IPS-18c (cell line): ENCODE results near the gene EZH1.

Experiments used
- H3K4me3 ChIP-seq: 2 replicates; pipeline ENCODE4 v1.7.0; 2013; ENCODE audit warnings: low read depth, mild to moderate bottlenecking, low read length, moderate library complexity; ENCODE audit not compliant: insufficient read depth
- H3K9me3 ChIP-seq: one replicate; pipeline ENCODE4 v1.6.1; 2013; ENCODE audit warnings: mild to moderate bottlenecking, low read length, moderate library complexity; ENCODE audit not compliant: control insufficient read depth, insufficient read depth

Gene EZH1

DNA sequence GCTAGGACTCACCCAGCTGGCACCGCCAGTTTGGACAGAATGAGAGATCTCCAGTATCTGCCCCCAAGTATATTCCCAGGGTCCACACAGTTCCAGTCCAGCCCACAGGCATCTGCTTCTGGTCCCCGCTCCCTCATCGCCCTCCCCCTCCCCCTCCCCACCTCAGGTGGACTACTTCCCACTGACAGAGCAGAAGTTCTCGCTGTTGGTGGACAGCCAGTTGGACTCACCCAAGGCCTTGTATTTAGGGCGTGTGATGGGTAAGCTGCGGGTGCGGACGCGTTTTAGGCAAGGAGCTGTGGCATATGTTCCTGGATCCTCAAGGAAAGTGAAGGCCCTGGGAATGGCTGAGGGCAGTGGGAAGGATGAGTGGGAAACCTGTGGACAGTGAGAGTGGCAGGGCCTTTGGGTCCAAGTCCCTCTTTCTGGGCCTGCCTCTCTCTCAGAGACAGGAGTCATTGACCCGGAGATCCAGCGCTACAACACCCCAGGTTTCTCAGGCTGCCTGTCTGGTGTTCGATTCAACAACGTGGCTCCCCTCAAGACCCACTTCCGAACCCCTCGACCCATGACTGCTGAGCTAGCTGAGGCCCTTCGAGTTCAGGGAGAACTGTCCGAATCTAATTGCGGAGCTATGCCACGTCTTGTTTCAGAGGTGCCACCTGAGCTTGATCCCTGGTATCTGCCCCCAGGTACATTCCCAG lies 47.6 kb downstream of the EZH1 start:
- Histone ChIP-seq H3K9me3 (no peaks in the 10 kb centered on the region), H3K4me3 (no peak overlapping the region)

DNA sequence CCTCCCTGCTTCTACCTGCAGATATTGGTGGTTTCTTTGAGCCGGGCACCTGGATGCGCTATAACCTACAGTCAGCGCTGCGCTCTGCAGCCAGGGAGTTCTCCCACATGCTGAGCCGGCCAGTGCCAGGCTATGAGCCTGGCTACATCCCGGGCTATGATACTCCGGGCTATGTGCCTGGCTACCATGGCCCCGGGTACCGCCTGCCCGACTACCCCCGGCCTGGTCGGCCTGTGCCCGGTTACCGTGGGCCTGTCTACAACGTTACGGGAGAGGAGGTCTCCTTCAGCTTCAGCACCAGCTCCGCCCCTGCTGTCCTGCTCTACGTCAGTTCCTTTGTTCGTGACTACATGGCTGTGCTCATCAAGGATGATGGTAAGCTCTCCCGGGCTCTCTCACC lies 49.3 kb downstream of the EZH1 start:
- H3K4me3 ChIP-seq = no peak overlapping the region
- no peaks in the 10 kb centered on the region for H3K9me3 ChIP-seq

- Histone ChIP-seq H3K4me3 (no peak overlapping the region), H3K9me3 (no peaks in the 10 kb centered on the region)
Measured at GRCh38 chr17:42694524-42694923, 50.3 kb downstream of the EZH1 start.

DNA sequence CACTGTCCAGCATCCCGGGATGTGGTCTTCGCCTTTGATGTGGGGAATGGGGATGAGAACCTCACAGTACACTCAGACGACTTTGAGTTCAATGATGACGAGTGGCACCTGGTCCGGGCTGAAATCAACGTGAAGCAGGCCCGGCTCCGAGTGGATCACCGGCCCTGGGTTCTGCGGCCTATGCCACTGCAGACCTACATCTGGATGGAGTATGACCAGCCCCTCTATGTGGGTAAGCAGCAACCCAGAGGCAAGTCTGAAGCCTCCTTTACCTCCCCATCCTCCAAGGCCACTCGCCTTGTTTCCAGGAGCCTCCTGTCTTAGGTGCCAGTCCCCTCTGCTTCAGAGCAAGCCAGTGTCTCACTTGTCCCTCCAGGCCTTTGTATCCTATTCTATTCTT lies 52.4 kb downstream of the EZH1 start:
- Histone ChIP-seq H3K9me3 (no peaks in the 10 kb centered on the region), H3K4me3 (no peak overlapping the region)

GRCh38 chr17:42691021-42691545 lies 53.8 kb downstream of the EZH1 start:
- no peaks in the 10 kb centered on the region for H3K9me3 ChIP-seq
- no peak overlapping the region for H3K4me3 ChIP-seq

DNA sequence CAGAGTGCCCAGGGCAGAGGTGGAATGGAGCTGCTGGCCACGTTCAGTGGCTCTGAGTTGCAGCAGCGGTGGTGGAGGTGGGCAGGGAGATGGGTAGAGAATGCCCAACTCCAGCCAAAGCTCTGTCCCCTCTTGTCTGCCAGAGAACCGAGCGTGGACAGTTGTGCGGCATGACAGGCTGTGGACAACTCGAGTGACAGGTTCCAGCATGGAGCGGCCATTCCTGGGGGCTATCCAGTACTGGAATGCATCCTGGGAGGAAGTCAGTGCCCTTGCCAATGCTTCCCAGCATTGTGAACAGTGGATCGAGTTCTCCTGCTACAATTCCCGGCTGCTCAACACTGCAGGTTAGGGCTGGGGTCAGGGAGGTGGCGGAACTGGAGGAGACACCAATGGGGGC lies 54.2 kb downstream of the EZH1 start:
- Histone ChIP-seq H3K4me3 (no peak overlapping the region), H3K9me3 (no peaks in the 10 kb centered on the region)

GRCh38 chr17:42687707-42688320 lies 57.0 kb downstream of the EZH1 start:
- H3K9me3 ChIP-seq = no peaks in the 10 kb centered on the region

GRCh38 chr17:42686520-42687128 lies 58.2 kb downstream of the EZH1 start:
- Histone ChIP-seq H3K4me3 (no peak overlapping the region), H3K9me3 (no peaks in the 10 kb centered on the region)

More at GRCh38 chr17:42687707-42688320, 57.0 kb downstream of the EZH1 start:
- no peak overlapping the region for H3K4me3 ChIP-seq

DNA sequence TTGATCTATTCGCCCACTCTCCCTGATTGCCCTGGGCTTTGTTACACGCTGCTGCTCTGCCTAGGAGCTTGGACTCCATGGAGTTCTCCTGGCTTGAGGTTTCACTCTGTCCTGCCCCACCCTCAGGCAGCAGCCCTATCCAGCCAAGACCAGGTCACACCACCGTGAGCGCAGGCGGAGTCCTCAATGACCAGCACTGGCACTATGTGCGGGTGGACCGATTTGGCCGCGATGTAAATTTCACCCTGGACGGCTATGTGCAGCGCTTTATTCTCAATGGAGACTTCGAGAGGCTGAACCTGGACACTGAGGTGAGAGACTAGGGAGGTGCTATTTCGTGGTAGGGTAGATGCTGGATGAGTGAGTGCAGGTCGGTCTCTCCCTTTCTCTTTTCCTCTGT lies 59.0 kb downstream of the EZH1 start:
- Histone ChIP-seq H3K4me3 (no peak overlapping the region), H3K9me3 (no peaks in the 10 kb centered on the region)

GRCh38 chr17:42684929-42685556 lies 59.8 kb downstream of the EZH1 start:
- Histone ChIP-seq H3K9me3 (no peaks in the 10 kb centered on the region), H3K4me3 (no peak overlapping the region)

DNA sequence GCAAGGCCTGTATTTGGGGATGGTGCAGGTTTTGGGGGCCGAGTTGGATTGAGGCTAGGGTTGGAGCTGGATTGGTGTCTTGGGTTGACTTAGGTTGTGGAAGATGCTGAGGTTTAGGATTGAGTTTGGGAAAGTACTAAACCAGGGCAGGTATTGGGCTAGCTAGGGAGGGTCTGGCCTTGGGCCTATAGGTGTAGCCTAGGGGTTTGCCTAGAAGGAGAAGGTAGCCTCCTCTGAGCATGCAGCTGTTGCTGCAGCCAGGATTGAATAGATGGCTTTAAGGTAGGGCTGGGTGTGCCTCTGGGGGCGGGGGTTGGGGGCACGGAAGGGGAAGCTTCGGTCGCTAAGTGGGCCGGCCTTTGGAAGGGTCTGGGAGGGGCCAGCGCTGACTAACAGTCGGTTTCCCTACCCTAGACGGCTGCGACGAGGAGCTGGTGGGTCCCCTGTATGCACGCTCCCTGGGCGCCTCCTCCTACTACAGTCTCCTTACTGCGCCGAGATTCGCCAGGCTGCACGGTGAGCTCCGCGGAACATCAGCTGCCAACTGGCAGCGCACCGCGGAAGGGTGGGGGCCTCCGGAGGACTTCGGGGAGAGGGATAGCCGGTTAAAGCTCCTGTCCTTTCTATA lies 61.3 kb downstream of the EZH1 start:
- no peaks in the 10 kb centered on the region for H3K9me3 ChIP-seq
- H3K4me3 ChIP-seq = peak overlapping the region; percentile 77

DNA sequence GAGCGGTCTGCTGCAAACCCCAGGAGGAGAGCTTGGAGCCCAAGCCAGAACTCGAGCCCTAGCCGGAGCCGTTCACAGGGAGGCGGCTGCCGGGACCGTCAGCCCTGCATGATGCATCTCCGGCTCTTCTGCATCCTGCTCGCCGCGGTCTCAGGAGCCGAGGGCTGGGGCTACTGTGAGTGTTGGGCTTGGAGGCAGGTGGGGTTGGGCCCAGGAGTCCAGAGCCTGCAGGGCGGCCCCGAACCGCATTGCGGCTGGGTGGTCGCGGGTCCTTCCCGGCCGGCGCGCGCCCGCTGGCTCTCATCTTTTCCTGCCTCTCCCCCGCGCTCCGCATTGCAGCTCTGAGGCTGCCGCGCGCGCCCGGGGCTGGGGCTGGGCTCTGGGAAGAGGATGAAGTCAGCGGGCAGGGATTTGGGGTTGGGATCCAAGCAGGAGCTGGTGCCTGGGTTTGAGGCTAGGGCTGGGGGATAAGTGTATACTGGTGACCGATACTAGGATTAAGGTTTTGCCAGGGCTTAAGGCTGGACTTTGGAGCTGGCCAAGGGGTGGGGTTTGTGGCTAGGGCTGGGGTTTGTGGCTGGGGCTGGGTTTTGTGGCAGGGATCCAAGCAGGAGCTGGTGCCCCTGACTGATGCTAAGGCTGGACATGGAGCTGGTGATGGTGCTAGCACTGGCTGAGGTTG lies 62.0 kb downstream of the EZH1 start:
- peak overlapping the region; percentile 77 for H3K4me3 ChIP-seq
- H3K9me3 ChIP-seq = no peaks in the 10 kb centered on the region

- Histone ChIP-seq H3K4me3 (peak within 1 kb of the TSS; percentile 77), H3K9me3 (no peaks in the 10 kb centered on the region)
Measured at GRCh38 chr17:42681976-42682721, 62.7 kb downstream of the EZH1 start, which contains the start of gene CNTNAP1. Gene CNTNAP1, plus strand, starts transcription at chr17:42682531. Its CDS starts 299 bp downstream, at chr17:42682830.

DNA sequence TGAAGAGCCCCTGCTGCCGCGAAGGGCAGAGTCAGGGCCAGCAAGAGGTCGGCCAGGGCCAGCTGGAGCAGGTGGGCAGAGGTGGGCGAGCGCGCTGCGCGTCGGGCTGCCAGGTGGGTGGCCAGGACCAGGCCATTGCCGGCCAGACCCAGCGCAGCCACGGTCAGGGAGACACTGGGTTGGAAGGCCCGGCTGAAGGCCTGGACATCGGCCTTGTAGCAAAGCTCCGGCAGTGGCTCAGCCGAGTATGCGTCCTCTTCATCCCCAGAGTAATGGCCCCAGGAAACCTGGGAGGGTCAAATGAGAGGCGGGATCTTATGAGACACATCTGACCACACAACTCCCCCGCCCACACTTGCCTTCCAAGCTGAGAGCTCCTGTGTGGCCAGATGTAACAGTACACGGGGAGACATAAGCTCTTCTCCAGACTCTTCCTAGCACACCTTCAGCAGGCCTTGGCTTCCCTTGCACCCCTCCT lies 64.5 kb downstream of the EZH1 start:
- no peaks in the 10 kb centered on the region for H3K9me3 ChIP-seq
- H3K4me3 ChIP-seq = peak overlapping the region; percentile 42; the same call in 1 of the 2 replicates

DNA sequence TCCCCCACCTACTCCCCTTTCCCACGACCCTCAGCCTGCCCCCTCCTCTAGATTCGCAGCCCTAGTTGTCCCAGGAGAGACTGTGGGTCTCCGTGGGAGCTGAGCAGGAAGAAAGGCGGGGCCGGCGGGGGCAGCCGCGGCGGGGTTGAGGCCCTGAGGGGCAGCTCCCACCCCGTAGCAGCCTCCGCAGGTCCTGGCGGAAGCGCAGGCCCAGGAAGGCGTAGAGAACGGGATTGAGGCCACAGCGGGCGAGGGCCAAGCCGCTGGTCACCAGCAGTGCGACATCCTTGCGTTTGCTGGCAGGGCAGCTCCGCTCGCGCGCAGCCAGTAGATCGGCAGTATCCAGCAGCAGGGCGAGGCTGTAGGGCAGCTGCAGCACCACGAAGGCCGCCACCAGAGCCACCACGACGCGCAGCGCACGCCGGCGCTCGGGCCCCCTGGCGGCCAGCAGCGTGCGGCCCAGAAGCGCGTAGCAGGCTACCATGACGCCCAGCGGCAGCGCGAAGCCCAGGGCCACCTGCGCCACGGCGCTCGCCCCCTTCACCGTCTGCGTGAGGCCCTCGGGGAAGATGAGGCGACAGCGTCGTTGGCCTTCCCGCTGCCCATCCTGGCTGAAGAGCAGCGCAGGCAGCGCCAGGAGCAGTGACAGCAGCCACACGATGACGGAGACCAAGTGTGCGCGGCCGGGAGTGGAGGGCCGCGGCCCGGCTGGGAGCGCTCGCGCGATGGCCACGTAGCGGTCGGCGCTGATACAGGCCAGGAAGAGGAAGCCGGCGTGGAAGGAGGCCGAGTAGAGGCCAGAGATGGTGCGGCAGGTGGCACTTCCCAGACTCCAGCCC lies 65.1 kb downstream of the EZH1 start:
- H3K4me3 ChIP-seq = peak overlapping the region; percentile 42

More for the DNA sequence above, 65.1 kb downstream of the EZH1 start:
- no peaks in the 10 kb centered on the region for H3K9me3 ChIP-seq
